Choroid plexus epithelial cell (primary cell): ENCODE data around the gene SRRD.

Experiments
- DNase-seq: peaks from one replicate; pipeline ENCODE4 v3.0.0-alpha.2; 2010; ENCODE audit warnings: low read depth
- H3K4me3 ChIP-seq: 2 replicates; pipeline ENCODE4 v1.5.1; 2011; ENCODE audit warnings: low read depth, mild to moderate bottlenecking, control low read depth, low read length, moderate library complexity
- CTCF ChIP-seq: conservative IDR thresholded peaks from 2 replicates; pipeline ENCODE4 v1.5.1; 2011; ENCODE audit warnings: low read depth, mild to moderate bottlenecking, control low read depth, inconsistent platforms, low read length, moderate library complexity

Gene SRRD

DNA sequence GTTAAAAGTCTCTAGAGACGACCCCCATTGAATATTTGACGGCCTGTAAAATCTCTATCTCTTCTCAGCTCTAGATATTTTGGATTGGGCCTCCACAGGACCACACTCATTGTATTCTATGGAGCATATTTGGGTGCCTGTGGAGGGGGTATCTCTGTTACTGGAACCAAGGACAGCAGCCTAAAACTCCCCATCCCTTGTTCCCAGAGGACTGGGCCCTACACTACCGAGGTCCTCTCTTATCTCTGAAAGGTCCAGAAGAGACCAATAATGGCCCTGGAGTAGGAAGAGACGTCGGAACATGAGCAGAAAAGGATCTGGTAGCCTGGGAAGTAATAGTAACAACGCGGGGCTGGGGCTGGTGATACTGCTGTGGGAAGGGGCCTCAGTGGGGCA lies 636 bp upstream of the SRRD start:
- TF ChIP-seq CTCF: no peak
- peak overlapping the region; percentile 94 for H3K4me3 ChIP-seq
- DNase-seq: no peak

DNA sequence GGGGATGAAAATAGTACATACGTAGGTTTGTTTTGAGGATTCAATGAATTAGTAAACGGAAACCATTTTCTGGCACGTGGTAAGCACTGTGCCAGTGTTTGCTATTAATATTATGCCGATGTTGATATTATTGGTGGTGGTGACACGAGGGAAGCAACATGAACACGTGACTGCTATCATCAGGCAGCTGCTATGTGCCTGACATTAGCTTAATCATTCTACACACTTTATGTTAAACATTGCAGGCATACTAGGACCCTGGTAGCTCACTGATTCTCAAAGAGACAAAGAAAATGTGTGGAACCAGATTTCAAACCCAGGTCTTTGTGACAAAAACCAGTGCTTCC lies 656 bp downstream of the SRRD start:
- TF ChIP-seq CTCF: no peak
- DNase-seq: peak; percentile 15
- H3K4me3 ChIP-seq: peak overlapping the region; percentile 94

GRCh38 chr22:26485013-26485412 lies 1.3 kb downstream of the SRRD start:
- no peak overlapping the region for H3K4me3 ChIP-seq
- TF ChIP-seq CTCF: no peak
- no peak for DNase-seq

GRCh38 chr22:26485806-26486390 lies 2.2 kb downstream of the SRRD start:
- H3K4me3 ChIP-seq: no peak overlapping the region
- no peak for TF ChIP-seq CTCF
- no peak for DNase-seq

DNA sequence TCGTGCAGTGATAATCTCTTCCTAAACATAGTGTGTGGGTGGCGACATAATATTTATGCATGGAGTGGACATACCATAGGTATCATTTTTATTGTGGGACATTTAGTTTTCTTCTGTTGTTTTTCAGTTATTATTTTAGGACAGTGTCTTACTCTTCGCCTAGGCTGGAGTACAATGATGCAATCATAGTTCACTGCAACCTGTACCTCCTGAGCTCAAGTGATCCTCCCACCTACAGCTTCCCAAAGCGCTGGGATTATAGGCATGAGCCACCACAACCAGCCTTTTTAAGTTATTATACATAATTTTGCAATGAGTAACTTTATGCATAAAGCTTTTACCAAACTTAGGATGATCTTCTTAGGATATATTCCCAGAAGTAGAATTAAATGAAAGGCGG lies 2.7 kb downstream of the SRRD start:
- DNase-seq: no peak
- TF ChIP-seq CTCF: no peak

GRCh38 chr22:26487996-26488395 lies 4.3 kb downstream of the SRRD start:
- TF ChIP-seq CTCF: no peak
- peak; percentile 17 for DNase-seq

More for the DNA sequence above, 2.7 kb downstream of the SRRD start:
- H3K4me3 ChIP-seq: no peak overlapping the region

GRCh38 chr22:26489447-26490036 lies 5.9 kb downstream of the SRRD start:
- no peak for TF ChIP-seq CTCF
- no peak overlapping the region for H3K4me3 ChIP-seq
- no peak for DNase-seq

More at GRCh38 chr22:26487996-26488395, 4.3 kb downstream of the SRRD start:
- no peak overlapping the region for H3K4me3 ChIP-seq
